Measurements from ENCODE around the gene GALNT2.

GALNT2 gene

GRCh38 chr1:230322421-230322756, 255.4 kb downstream of the GALNT2 start:
- no peak for DNase-seq (ENCODE audit: low read depth)

- DNase-seq (ENCODE audit: low read depth): no peak
These were observed 256.0 kb downstream of the GALNT2 start for GRCh38 chr1:230322967-230323547.

GRCh38 chr1:230323686-230324085, 256.6 kb downstream of the GALNT2 start:
- no peak for DNase-seq (ENCODE audit: low read depth)

- DNase-seq (ENCODE audit: low read depth): no peak
These were observed 260.2 kb downstream of the GALNT2 start for GRCh38 chr1:230326971-230327891.

- DNase-seq (ENCODE audit: low read depth): no peak
These were observed 260.9 kb downstream of the GALNT2 start for GRCh38 chr1:230327892-230328284.

GRCh38 chr1:230328342-230329015, 261.4 kb downstream of the GALNT2 start:
- DNase-seq (ENCODE audit: low read depth): no peak

- no peak for DNase-seq (ENCODE audit: low read depth)
These were observed 263.1 kb downstream of the GALNT2 start for GRCh38 chr1:230330157-230330556.

Data from CMK (cell line).